Bronchial epithelial cell (primary cell): ENCODE results near the gene FAM53B. TPM values are rescaled to one million over a fixed set of nuclear protein-coding genes. Genes with fewer than 3 reads are reported as not detected.

ENCODE experiments used
- DNase-seq: peaks from one replicate; pipeline ENCODE4 v3.0.0-alpha.2; 2010; ENCODE audit warnings: low read depth
- FAIRE-seq: peaks from 2 replicates; lab custom pipeline; 2011; peaks lifted over from hg19 to GRCh38; lab: Jason Lieb, UNC
- H3K27me3 ChIP-seq: 2 replicates; pipeline ENCODE4 v1.5.1; 2011; ENCODE audit warnings: low read length; ENCODE audit not compliant: control insufficient read depth, insufficient read depth
- H3K36me3 ChIP-seq: 2 replicates; pipeline ENCODE4 v1.5.1; 2011; ENCODE audit warnings: low read length; ENCODE audit not compliant: control insufficient read depth, insufficient read depth
- H3K4me3 ChIP-seq: 2 replicates; pipeline ENCODE4 v1.5.1; 2011; ENCODE audit warnings: mild to moderate bottlenecking, low read depth, low read length, control low read depth
- CTCF ChIP-seq: IDR thresholded peaks from 2 replicates; pipeline ENCODE4 v1.5.1; 2011; ENCODE audit warnings: mild to moderate bottlenecking, moderate library complexity, low read length, control low read depth, inconsistent platforms; ENCODE audit not compliant: insufficient read depth, severe bottlenecking
- total RNA-seq: library from RNA; depleted of rRNA; stranded (reverse); fragments of >200 nt; gene quantifications from 2 replicates; pipeline ENCODE4 v1.2.1, GENCODE V29; 2014

Gene FAM53B
- total RNA-seq, 1 donor from 2014 or later = 19.5 TPM

GRCh38 chr10:124619802-124620490, 124.2 kb downstream of the FAM53B start:
- FAIRE-seq = no peak
- DNase-seq = peak; percentile 23
- H3K4me3 ChIP-seq = no peak overlapping the region
- no peaks in the 10 kb centered on the region for H3K27me3 ChIP-seq
- TF ChIP-seq CTCF = no peak
- H3K36me3 ChIP-seq = peaks cover 11% of the 10 kb centered on the region

GRCh38 chr10:124619195-124619594, 125.0 kb downstream of the FAM53B start:
- TF ChIP-seq CTCF = no peak
- Histone ChIP-seq H3K27me3 (no peaks in the 10 kb centered on the region), H3K36me3 (peaks cover 11% of the 10 kb centered on the region), H3K4me3 (no peak overlapping the region)
- no peak for FAIRE-seq
- DNase-seq = peak; percentile 80

GRCh38 chr10:124618470-124619073, 125.6 kb downstream of the FAM53B start:
- Histone ChIP-seq H3K36me3 (peaks cover 11% of the 10 kb centered on the region), H3K27me3 (no peaks in the 10 kb centered on the region), H3K4me3 (no peak overlapping the region)
- FAIRE-seq (no peak), DNase-seq (no peak)
- TF ChIP-seq CTCF = no peak

- FAIRE-seq = no peak
- no peak for TF ChIP-seq CTCF
These were observed 127.4 kb downstream of the FAM53B start for GRCh38 chr10:124616836-124617130.

GRCh38 chr10:124616040-124616835, 127.9 kb downstream of the FAM53B start:
- no peak for TF ChIP-seq CTCF
- no peaks in the 10 kb centered on the region for H3K27me3 ChIP-seq
- no peak for FAIRE-seq
- no peak overlapping the region for H3K4me3 ChIP-seq
- DNase-seq = no peak
- H3K36me3 ChIP-seq = peaks cover 11% of the 10 kb centered on the region

More at GRCh38 chr10:124616836-124617130, 127.4 kb downstream of the FAM53B start:
- DNase-seq = no peak
- Histone ChIP-seq H3K27me3 (no peaks in the 10 kb centered on the region), H3K36me3 (peaks cover 11% of the 10 kb centered on the region), H3K4me3 (no peak overlapping the region)
